Omental fat pad (tissue), 4 donors: ENCODE measurements around the gene RAX. TPM values are rescaled to one million over a fixed set of nuclear protein-coding genes. Genes with fewer than 3 reads are reported as not detected.

Experiments used
- ATAC-seq: fragments of 150-250 bp; one replicate; pipeline ENCODE4 v1.9.1; 2016; ENCODE audit warnings: mild to moderate bottlenecking, moderate library complexity; ENCODE audit not compliant: low FRiP score
- DNase-seq: peaks from one replicate; pipeline ENCODE4 v3.0.0-alpha.2; 2019; ENCODE audit warnings: low spot score
- CTCF ChIP-seq, 3 donors: fragments of 450-650 bp; IDR thresholded peaks; one replicate each; pipeline ENCODE4 v1.5.1; 2016 to 2017; ENCODE audit warnings: antibody characterized with exemption in 3 of 3, mild to moderate bottlenecking in 3 of 3, moderate library complexity in 2 of 3
- total RNA-seq, 4 donors: library from RNA; depleted of rRNA; stranded (reverse); fragments of >200 nt; gene quantifications; one replicate each; pipeline ENCODE4 v1.1.0, GENCODE V29; 2016

The RAX gene
- total RNA-seq, 4 donors from 2014 or later: not detected

- DNase-seq (no peak), ATAC-seq (no peak)
- TF ChIP-seq CTCF (IDR thresholded peaks at IDR 0.05): no peak
Measured at GRCh38 chr18:59246796-59247195, 26.5 kb downstream of the RAX start.

- DNase-seq (no peak), ATAC-seq (no peak)
- no peak for TF ChIP-seq CTCF (IDR thresholded peaks at IDR 0.05)
Measured at GRCh38 chr18:59242906-59243305, 30.3 kb downstream of the RAX start.

- DNase-seq: no peak
- TF ChIP-seq CTCF (IDR thresholded peaks at IDR 0.05): no peak
- ATAC-seq: no peak
Measured at GRCh38 chr18:59239642-59240041, 33.6 kb downstream of the RAX start.

- TF ChIP-seq CTCF (IDR thresholded peaks at IDR 0.05): no peak
- DNase-seq (no peak), ATAC-seq (no peak)
Measured at GRCh38 chr18:59238385-59238784, 34.9 kb downstream of the RAX start.

- ATAC-seq (no peak), DNase-seq (no peak)
- TF ChIP-seq CTCF (IDR thresholded peaks at IDR 0.05): no peak
Measured at GRCh38 chr18:59233017-59233410, 40.2 kb downstream of the RAX start.

GRCh38 chr18:59232309-59233016, 40.8 kb downstream of the RAX start:
- DNase-seq: no peak
- ATAC-seq: no peak
- no peak for TF ChIP-seq CTCF (IDR thresholded peaks at IDR 0.05)

GRCh38 chr18:59231877-59232276, 41.4 kb downstream of the RAX start:
- no peak for ATAC-seq
- no peak for DNase-seq
- TF ChIP-seq CTCF (IDR thresholded peaks at IDR 0.05): no peak
